NCI-H1105 (cell line): ENCODE results near the gene TRAPPC10.
"Not testable (repeated sequence)": the region's sequence is repeated elsewhere in the genome, so short reads cannot be mapped to it uniquely, and the experiment has no call there.

Experiments
- DNase-seq: peaks from one replicate; lab custom pipeline; 2025; lab: John Stamatoyannopoulos, UW

Gene TRAPPC10

DNA sequence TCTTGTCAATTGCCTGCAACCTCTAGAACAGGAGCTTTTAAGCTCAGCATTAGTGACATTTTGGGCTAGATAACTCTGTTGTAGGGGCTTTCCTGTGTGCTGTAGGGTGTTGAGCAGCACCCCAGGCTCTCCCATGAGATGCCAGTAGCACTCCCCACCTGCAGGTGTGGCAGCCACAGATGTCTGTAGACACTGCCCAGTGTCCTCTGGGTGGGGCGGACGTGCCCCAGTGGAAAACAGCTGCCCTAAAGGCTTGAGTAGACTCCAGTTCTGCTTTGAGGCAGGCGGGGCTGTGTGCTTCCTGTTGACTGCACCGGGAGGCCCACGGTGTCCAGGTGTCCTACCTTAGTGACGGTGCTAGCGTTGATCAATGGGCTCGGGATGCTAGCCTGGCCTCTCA is 78.2 kb downstream of the TRAPPC10 start:
- DNase-seq: no peak

DNA sequence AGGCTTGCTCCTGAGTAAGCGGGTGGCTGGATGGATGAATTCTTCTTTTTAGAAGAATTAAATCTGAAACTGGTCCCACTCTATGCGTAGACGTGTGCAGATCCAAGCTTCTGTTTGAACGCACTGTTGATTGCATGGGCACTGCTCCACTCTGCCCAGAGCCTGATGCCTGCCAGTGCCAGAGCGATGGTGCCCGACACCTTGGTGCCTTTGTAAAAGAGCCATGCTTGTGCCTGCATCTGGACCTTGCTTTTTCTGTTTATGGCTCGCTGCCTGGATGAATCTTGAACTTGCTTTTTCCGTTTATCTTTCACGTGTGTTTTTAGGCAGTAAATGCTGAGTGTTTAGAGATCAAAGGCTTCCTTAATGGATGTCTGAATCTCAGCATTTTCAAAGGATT is 80.1 kb downstream of the TRAPPC10 start:
- no peak for DNase-seq

- no peak for DNase-seq
These were observed 81.7 kb downstream of the TRAPPC10 start for GRCh38 chr21:44093761-44094160.

GRCh38 chr21:44094832-44095231 is 82.7 kb downstream of the TRAPPC10 start:
- DNase-seq: no peak

- not testable (repeated sequence) for DNase-seq
These were observed 86.4 kb downstream of the TRAPPC10 start for GRCh38 chr21:44098507-44098906.

GRCh38 chr21:44098964-44099363 is 86.9 kb downstream of the TRAPPC10 start:
- not testable (repeated sequence) for DNase-seq

DNA sequence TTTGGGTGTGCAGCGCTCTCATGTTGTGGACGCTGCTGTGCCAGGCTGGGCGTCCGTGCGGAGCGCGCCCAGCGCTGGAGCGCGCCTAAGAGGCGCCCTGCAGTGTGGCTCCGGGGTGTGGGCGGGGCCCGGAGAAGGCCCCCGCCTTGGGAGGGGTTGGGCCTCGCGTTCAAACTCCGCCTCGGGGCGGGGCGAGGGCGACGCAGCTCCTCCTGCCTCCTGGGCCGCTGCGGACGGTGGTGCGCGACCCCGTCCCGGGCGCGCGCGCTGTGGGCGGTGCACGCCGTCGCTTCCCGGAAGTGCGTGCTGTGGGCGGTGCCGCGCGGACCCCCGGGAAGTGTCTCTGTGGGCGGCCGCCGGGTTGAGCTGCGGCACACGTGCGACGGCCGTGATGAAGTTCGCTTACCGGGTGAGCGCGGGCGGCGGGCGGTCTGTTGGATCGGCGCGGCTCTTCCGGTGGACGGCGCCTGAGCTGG is 95.0 kb downstream of the TRAPPC10 start, which contains the start of gene PWP2:
Gene PWP2 (plus strand): TSS at position 374 of the 476 bp plus-strand sequence. CDS start 18 bp downstream, at position 392.
- DNase-seq: not testable (repeated sequence)

GRCh38 chr21:44107589-44107988 is 95.5 kb downstream of the TRAPPC10 start:
- not testable (repeated sequence) for DNase-seq

- not testable (repeated sequence) for DNase-seq
These were observed 101.7 kb downstream of the TRAPPC10 start for GRCh38 chr21:44113702-44114371.

GRCh38 chr21:44122131-44122530 is 110.0 kb downstream of the TRAPPC10 start:
- DNase-seq: not testable (repeated sequence)

- not testable (repeated sequence) for DNase-seq
These were observed 115.7 kb downstream of the TRAPPC10 start for GRCh38 chr21:44127827-44128226.

GRCh38 chr21:44133715-44134057 is 121.6 kb downstream of the TRAPPC10 start:
- DNase-seq: not testable (repeated sequence)

- DNase-seq: not testable (repeated sequence)
These were observed 122.6 kb downstream of the TRAPPC10 start for GRCh38 chr21:44134732-44135131.

- DNase-seq: not testable (repeated sequence)
These were observed 125.9 kb downstream of the TRAPPC10 start for GRCh38 chr21:44138039-44138438.

- not testable (repeated sequence) for DNase-seq
These were observed 127.9 kb downstream of the TRAPPC10 start for GRCh38 chr21:44139787-44140551.

DNA sequence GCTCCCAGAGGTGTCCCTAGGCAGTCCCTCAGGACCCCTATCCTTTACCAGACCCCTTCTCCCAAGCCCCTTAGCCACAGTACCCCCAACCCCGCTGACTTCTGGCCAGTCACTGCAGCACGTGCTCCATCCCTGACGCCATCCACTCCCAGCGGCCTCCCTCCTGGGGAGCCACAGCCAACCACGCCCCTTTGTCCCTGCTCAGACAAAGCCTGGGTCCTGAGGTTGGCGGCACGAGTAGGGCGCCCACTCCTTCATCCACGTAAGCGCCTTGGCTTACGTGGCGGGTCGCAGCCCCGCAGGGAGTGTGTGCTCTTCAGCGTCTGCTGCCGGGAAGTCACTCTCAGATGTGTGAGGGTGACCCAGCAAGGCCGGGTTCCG is 128.4 kb downstream of the TRAPPC10 start:
- not testable (repeated sequence) for DNase-seq

DNA sequence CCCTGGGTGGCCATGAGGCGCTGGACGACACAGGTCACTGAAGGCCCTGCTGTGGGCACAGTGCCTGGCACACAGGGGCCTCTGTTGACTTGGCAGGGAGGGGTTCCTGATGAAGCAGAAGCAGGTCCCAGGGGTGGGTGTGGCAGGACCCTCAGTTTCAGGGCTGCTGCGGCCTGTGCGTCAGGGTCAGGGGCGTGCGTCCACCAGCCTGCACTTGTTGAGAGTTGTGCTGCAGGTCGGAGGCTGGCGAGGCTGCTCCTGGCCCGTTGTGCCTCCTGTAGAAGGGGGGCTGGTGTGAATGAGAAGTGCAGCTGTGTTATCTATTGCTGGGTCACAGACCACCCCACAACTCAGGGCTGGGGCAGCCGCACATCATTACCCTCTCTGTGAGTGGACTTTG is 130.4 kb downstream of the TRAPPC10 start:
- not testable (repeated sequence) for DNase-seq

DNA sequence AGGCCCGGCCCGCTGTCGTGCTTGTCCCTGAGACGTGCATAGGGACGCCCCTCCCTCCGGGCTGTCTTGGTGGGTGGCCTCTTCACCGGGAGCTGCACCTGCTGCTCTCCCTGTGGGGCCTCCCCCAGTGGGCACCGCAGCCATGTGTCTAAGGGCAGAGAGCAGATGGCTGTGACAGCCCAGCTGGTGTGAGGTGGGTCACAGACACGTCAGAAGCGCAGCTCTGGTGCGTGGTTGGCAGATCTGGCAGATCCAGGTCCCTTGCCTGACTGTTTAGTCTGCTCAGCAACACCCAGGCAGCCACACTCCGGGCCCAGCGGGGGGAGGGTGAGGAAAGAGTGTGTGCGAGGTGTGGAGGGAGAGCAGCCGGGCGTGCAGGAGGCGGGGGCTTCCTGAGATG is 131.3 kb downstream of the TRAPPC10 start:
- DNase-seq: not testable (repeated sequence)

DNA sequence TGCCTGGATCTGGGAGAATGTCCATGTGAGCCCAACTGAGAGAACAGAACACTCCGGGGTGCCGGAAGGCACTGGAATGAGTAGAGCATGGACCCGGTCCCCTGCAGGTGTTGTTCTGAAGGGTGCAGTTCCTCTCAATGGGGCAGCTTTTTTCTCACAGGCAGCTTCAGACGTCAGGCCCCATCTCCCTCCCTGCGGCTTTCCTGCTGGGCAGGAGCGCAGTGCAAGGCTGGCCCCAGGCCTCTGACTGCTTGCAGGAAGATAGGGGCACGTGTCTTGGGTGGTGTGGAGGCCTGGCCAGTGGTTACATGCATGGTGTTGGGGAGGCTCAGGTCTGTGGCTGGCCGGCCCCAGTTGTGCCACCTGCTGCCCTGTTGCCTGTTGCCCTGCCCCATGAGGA is 131.9 kb downstream of the TRAPPC10 start:
- DNase-seq: not testable (repeated sequence)

GRCh38 chr21:44144784-44145602 is 132.9 kb downstream of the TRAPPC10 start:
- not testable (repeated sequence) for DNase-seq

GRCh38 chr21:44145616-44146015 is 133.5 kb downstream of the TRAPPC10 start:
- not testable (repeated sequence) for DNase-seq

- DNase-seq: not testable (repeated sequence)
These were observed 135.0 kb downstream of the TRAPPC10 start for GRCh38 chr21:44147108-44147507.
